SK-N-SH treated with all-trans-retinoic acid at 6 μM for 48 hours (cell line): ENCODE data around the gene AZU1.

Experiments
- CSDC2 ChIP-seq: fragments of 250-450 bp; sonication (Bioruptor Pico); IDR thresholded peaks from 2 replicates; pipeline ENCODE4 v1.5.0; 2020; ENCODE audit warnings: mild to moderate bottlenecking, moderate library complexity
- PATZ1 ChIP-seq: fragments of 250-450 bp; sonication (Bioruptor Pico); IDR thresholded peaks from 2 replicates; pipeline ENCODE4 v1.8.0; 2020; ENCODE audit warnings: mild to moderate bottlenecking, moderate library complexity, borderline replicate concordance
- PPARA ChIP-seq: fragments of 250-450 bp; sonication (Bioruptor Pico); IDR thresholded peaks from 2 replicates; pipeline ENCODE4 v1.5.0; 2020; ENCODE audit warnings: mild to moderate bottlenecking, borderline replicate concordance
- RARB ChIP-seq: fragments of 250-450 bp; sonication (Bioruptor Pico); IDR thresholded peaks from 2 replicates; pipeline ENCODE4 v1.8.0; 2021; ENCODE audit warnings: mild to moderate bottlenecking, moderate library complexity
- SNAI2 ChIP-seq: fragments of 250-450 bp; sonication (Bioruptor Pico); IDR thresholded peaks from 2 replicates; pipeline ENCODE4 v1.5.0; 2020; ENCODE audit warnings: mild to moderate bottlenecking, moderate library complexity
- TSHZ2 ChIP-seq: fragments of 250-450 bp; sonication (Bioruptor Pico); IDR thresholded peaks from 2 replicates; pipeline ENCODE4 v1.5.0; 2020; ENCODE audit warnings: mild to moderate bottlenecking, moderate library complexity
- ZFP30 ChIP-seq: fragments of 450-650 bp; formaldehyde crosslinking; IDR thresholded peaks from 2 replicates; pipeline ENCODE4 v1.5.0; 2022; ENCODE audit warnings: mild to moderate bottlenecking, moderate library complexity

- no peak for TF ChIP-seq TSHZ2
- no peak for TF ChIP-seq SNAI2 (CRISPR knock-in tag)
- TF ChIP-seq ZFP30 (CRISPR knock-in tag) = no peak
- TF ChIP-seq RARB (CRISPR knock-in tag) = no peak
- no peak for TF ChIP-seq PPARA (CRISPR knock-in tag)
- no peak for TF ChIP-seq CSDC2 (CRISPR knock-in tag)
- TF ChIP-seq PATZ1 = no peak
These were observed 19.2 kb upstream of the AZU1 start for GRCh38 chr19:808423-808775.
